Naive thymus-derived CD4-positive, alpha-beta T cell (primary cell): Measurements from ENCODE around the gene THSD4. TPM values are rescaled to one million over a fixed set of nuclear protein-coding genes. Genes with fewer than 3 reads are reported as not detected.

ENCODE experiments used
- ATAC-seq: fragments of 150-1000 bp; cut with Tn5 transposase; 2 replicates; pipeline ENCODE4 v1.10.0; 2021; ENCODE audit warnings: mild to moderate bottlenecking, moderate library complexity
- CTCF ChIA-PET: fragments of 350-600 bp; sonication (Branson Sonifier 250); formaldehyde crosslinking; loops from one replicate; lab custom pipeline; 2021; ENCODE audit warnings: antibody characterized with exemption; lab: Charles Lee
- POLR2A ChIA-PET: fragments of 350-600 bp; sonication (Branson Sonifier 250); formaldehyde crosslinking; loops from one replicate; lab custom pipeline; 2021; ENCODE audit warnings: antibody characterized with exemption, inconsistent platforms; lab: Charles Lee
- DNase-seq, 9 donors: peaks; one replicate each; pipeline versions ENCODE4 v3.0.0 to v3.0.0-alpha.2; 2020 to 2022; ENCODE audit warnings: mixed read lengths in 1 of 9
- H3K27ac ChIP-seq: one replicate; pipeline ENCODE4 v1.7.0; 2013; ENCODE audit warnings: mild to moderate bottlenecking, low read depth, low read length, moderate library complexity
- H3K27me3 ChIP-seq, 2 donors: one replicate each; pipeline ENCODE4 v1.7.0; 2013; ENCODE audit warnings: low read length in 2 of 2, mild to moderate bottlenecking in 2 of 2, moderate library complexity in 2 of 2; ENCODE audit not compliant: control insufficient read depth in 2 of 2, insufficient read depth in 2 of 2
- H3K36me3 ChIP-seq, 3 experiments: 1 replicate in 2 of 3; 2 replicates in 1 of 3; pipeline ENCODE4 v1.7.0; 2013; ENCODE audit warnings: low read length in 3 of 3, mild to moderate bottlenecking in 3 of 3, moderate library complexity in 1 of 3; ENCODE audit not compliant: insufficient read depth in 3 of 3, control insufficient read depth in 2 of 3
- H3K4me1 ChIP-seq, 2 donors: one replicate each; pipeline ENCODE4 v1.7.0; 2013; ENCODE audit warnings: low read length in 2 of 2, mild to moderate bottlenecking in 2 of 2, moderate library complexity in 1 of 2; ENCODE audit not compliant: control insufficient read depth in 2 of 2, insufficient read depth in 2 of 2
- H3K4me3 ChIP-seq: 2 replicates; pipeline ENCODE4 v1.7.0; 2013; ENCODE audit warnings: mild to moderate bottlenecking, low read length
- H3K9me3 ChIP-seq, 3 experiments: 1 replicate in 2 of 3; 2 replicates in 1 of 3; pipeline ENCODE4 v1.7.0; 2013; ENCODE audit warnings: low read length in 3 of 3; ENCODE audit not compliant: control insufficient read depth in 2 of 3
- H3K27ac Mint-ChIP-seq, 9 donors: one replicate each; pipeline ENCODE4 v1.8.0; 2020 to 2022; ENCODE audit warnings: mixed read lengths in 9 of 9, mild to moderate bottlenecking in 8 of 9, moderate library complexity in 5 of 9, inconsistent platforms in 2 of 9
- H3K27me3 Mint-ChIP-seq, 5 donors: one replicate each; pipeline ENCODE4 v1.8.0; 2021 to 2022; ENCODE audit warnings: mixed read lengths in 5 of 5, mild to moderate bottlenecking in 1 of 5
- H3K36me3 Mint-ChIP-seq, 5 donors: one replicate each; pipeline ENCODE4 v1.8.0; 2020 to 2022; ENCODE audit warnings: mixed read lengths in 5 of 5, mild to moderate bottlenecking in 3 of 5, inconsistent platforms in 1 of 5
- H3K4me1 Mint-ChIP-seq, 7 donors: one replicate each; pipeline ENCODE4 v1.8.0; 2020 to 2022; ENCODE audit warnings: mixed read lengths in 7 of 7, mild to moderate bottlenecking in 3 of 7, inconsistent platforms in 1 of 7
- H3K4me3 Mint-ChIP-seq, 10 donors: one replicate each; pipeline ENCODE4 v1.8.0; 2020 to 2022; ENCODE audit warnings: mild to moderate bottlenecking in 10 of 10, mixed read lengths in 10 of 10, moderate library complexity in 6 of 10, inconsistent platforms in 2 of 10
- H3K9me3 Mint-ChIP-seq, 11 donors: one replicate each; pipeline ENCODE4 v1.8.0; 2020 to 2022; ENCODE audit warnings: mixed read lengths in 11 of 11, mild to moderate bottlenecking in 4 of 11, inconsistent platforms in 1 of 11, moderate library complexity in 1 of 11
- intact Hi-C, 2 donors: fragments of 100-400 bp; cut with micrococcal nuclease; formaldehyde crosslinking; loops; one replicate each; pipeline ENCODE4 v1.15.1; 2023
- polyA plus RNA-seq, 2 donors: library from polyadenylated mRNA; unstranded; fragments of 300-500 nt; fragmentation: Illumina TruSeq; gene quantifications; one replicate each; pipeline ENCODE4 v1.2.3, GENCODE V29; 2021
- total RNA-seq, 6 experiments: library from RNA in 5 of 6; stranded (reverse) in 5 of 6; gene quantifications; 1 replicate in 5 of 6; 2 replicates in 1 of 6; pipeline ENCODE4 v1.2.3 and lab custom pipeline; 2021 to 2026

The THSD4 gene
- total and polyA plus RNA-seq, 7 experiments from 2014 or later: not detected

DNA sequence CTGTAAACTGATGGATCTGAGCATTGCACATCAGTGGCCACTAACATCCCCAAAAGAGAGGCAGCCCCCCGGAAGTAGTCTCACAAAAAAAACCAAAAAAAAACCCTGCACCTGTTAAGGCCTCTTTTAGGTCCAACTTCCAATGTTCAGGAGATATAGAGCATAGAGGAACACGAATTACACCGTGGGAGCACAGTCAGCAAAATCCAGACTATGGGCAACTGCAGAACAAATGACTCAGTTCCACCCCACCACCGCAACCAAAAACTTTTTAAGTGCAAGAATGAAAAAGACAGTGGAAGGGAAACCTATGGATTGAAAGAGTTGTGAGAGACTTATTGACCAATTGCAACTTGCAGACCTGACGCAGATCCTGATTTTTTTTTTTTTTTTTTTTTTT lies 652.9 kb downstream of the THSD4 start:
- no peaks in the 10 kb centered on the region for H3K27me3 ChIP-seq
- intact Hi-C loops: no loop called here
- no peaks in the 10 kb centered on the region for H3K36me3 ChIP-seq
- H3K27ac Mint-ChIP-seq: no peak overlapping the region
- H3K27ac ChIP-seq: no peak overlapping the region
- H3K4me1 Mint-ChIP-seq: no peaks in the 10 kb centered on the region
- CTCF ChIA-PET: no interaction called here
- H3K9me3 ChIP-seq: no peaks in the 10 kb centered on the region
- H3K27me3 Mint-ChIP-seq: peaks cover 8 to 22% (median 14%) of the 10 kb centered on the region in 5 donors
- no peak overlapping the region for H3K4me3 ChIP-seq
- POLR2A ChIA-PET: no interaction called here
- H3K36me3 Mint-ChIP-seq: no peaks in the 10 kb centered on the region
- ATAC-seq (no peak), DNase-seq (no peak)
- H3K4me3 Mint-ChIP-seq: no peak overlapping the region
- H3K4me1 ChIP-seq: no peaks in the 10 kb centered on the region
- peaks cover 0 to 4% (median 0%) of the 10 kb centered on the region in 11 donors for H3K9me3 Mint-ChIP-seq

DNA sequence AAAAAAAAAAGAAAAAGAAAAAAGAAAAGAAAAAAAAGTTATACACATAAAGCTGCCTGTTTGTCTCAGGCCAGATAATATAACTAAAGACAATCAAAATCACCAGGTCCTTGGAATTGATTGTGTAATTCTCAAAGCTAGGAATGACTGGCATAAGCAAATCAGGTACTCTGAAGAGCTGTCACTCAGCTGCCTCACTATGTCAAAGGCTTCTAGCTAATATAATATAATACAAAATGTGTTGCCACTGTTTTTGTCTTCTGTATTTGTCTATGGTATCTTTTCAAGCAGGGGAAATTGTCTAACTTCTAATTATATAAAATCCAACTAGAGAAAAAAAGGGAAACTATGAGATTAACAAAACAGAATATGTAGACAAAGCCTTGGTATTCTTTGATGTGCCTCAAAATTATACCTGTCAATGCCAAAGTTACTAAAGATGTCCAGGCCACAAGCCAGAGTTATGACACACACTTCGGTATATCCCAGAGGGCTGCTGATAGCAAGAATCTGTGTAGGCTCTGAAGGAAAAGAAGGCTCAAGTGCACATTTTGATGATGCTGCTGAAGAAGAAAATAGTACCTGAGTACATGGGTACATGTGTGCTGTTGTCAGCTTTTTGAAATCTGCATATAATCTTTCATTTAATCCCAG lies 658.1 kb downstream of the THSD4 start:
- POLR2A ChIA-PET: no interaction called here

GRCh38 chr15:71775856-71776255 lies 660.6 kb downstream of the THSD4 start:
- no peak overlapping the region for H3K4me3 Mint-ChIP-seq
- H3K4me3 ChIP-seq: no peak overlapping the region
- no peaks in the 10 kb centered on the region for H3K9me3 Mint-ChIP-seq
- intact Hi-C loops: no loop called here
- H3K36me3 Mint-ChIP-seq: no peaks in the 10 kb centered on the region
- no peak for ATAC-seq
- H3K4me1 Mint-ChIP-seq: peaks cover 0 to 11% (median 0%) of the 10 kb centered on the region in 7 donors
- no peaks in the 10 kb centered on the region for H3K9me3 ChIP-seq
- ChIA-PET POLR2A (no interaction called here), CTCF (no interaction called here)
- peaks cover 0 to 8% (median 2%) of the 10 kb centered on the region in 5 donors for H3K27me3 Mint-ChIP-seq
- H3K36me3 ChIP-seq: no peaks in the 10 kb centered on the region
- no peak overlapping the region for H3K27ac ChIP-seq
- no peaks in the 10 kb centered on the region for H3K4me1 ChIP-seq
- no peaks in the 10 kb centered on the region for H3K27me3 ChIP-seq
- DNase-seq: no peak
- H3K27ac Mint-ChIP-seq: no peak overlapping the region

More for the DNA sequence above, 658.1 kb downstream of the THSD4 start:
- Histone ChIP-seq H3K9me3 (no peaks in the 10 kb centered on the region), H3K4me1 (no peaks in the 10 kb centered on the region), H3K27ac (no peak overlapping the region), H3K27me3 (no peaks in the 10 kb centered on the region), H3K4me3 (no peak overlapping the region), H3K36me3 (no peaks in the 10 kb centered on the region)
- no peak overlapping the region for H3K27ac Mint-ChIP-seq
- ATAC-seq: no peak
- no peak overlapping the region for H3K4me3 Mint-ChIP-seq
- peaks cover under 1 to 6% (median 2%) of the 10 kb centered on the region in 5 donors for H3K27me3 Mint-ChIP-seq
- no peaks in the 10 kb centered on the region for H3K9me3 Mint-ChIP-seq
- no peaks in the 10 kb centered on the region for H3K4me1 Mint-ChIP-seq
- no peaks in the 10 kb centered on the region for H3K36me3 Mint-ChIP-seq
- DNase-seq: no peak
- CTCF ChIA-PET: interaction anchor here (1.2 kb wide), 1 partner anchor 382 kb away, joined by 3 read pairs; no protein-coding TSS in a partner anchor
- intact Hi-C loops: no loop called here

- CTCF ChIA-PET: no interaction called here
- peaks cover 0 to 13% (median 0%) of the 10 kb centered on the region in 7 donors for H3K4me1 Mint-ChIP-seq
Observed at GRCh38 chr15:71776304-71776703, 661.0 kb downstream of the THSD4 start.

GRCh38 chr15:71777216-71777943 lies 662.1 kb downstream of the THSD4 start:
- Mint-ChIP-seq H3K9me3 (no peaks in the 10 kb centered on the region), H3K36me3 (no peaks in the 10 kb centered on the region), H3K4me1 (peaks cover 0 to 17% (median 0%) of the 10 kb centered on the region in 7 donors), H3K27me3 (peaks cover 0 to 14% (median 4%) of the 10 kb centered on the region in 5 donors), H3K27ac (no peak overlapping the region), H3K4me3 (no peak overlapping the region)
- intact Hi-C loops: no loop called here
- Histone ChIP-seq H3K4me3 (no peak overlapping the region), H3K27me3 (no peaks in the 10 kb centered on the region), H3K27ac (no peak overlapping the region), H3K36me3 (no peaks in the 10 kb centered on the region), H3K9me3 (no peaks in the 10 kb centered on the region), H3K4me1 (no peaks in the 10 kb centered on the region)
- DNase-seq: no peak
- POLR2A ChIA-PET: no interaction called here
- CTCF ChIA-PET: interaction anchor here (2.9 kb wide), 1 partner anchor 379 kb away, joined by 9 read pairs; no protein-coding TSS in a partner anchor
- ATAC-seq: no peak

More at GRCh38 chr15:71776304-71776703, 661.0 kb downstream of the THSD4 start:
- H3K27me3 Mint-ChIP-seq: peaks cover 0 to 10% (median 4%) of the 10 kb centered on the region in 5 donors
- Histone ChIP-seq H3K36me3 (no peaks in the 10 kb centered on the region), H3K27ac (no peak overlapping the region), H3K27me3 (no peaks in the 10 kb centered on the region), H3K4me3 (no peak overlapping the region), H3K9me3 (no peaks in the 10 kb centered on the region), H3K4me1 (no peaks in the 10 kb centered on the region)
- H3K36me3 Mint-ChIP-seq: no peaks in the 10 kb centered on the region
- DNase-seq (no peak), ATAC-seq (no peak)
- intact Hi-C loops: no loop called here
- H3K27ac Mint-ChIP-seq: no peak overlapping the region
- no peak overlapping the region for H3K4me3 Mint-ChIP-seq
- H3K9me3 Mint-ChIP-seq: no peaks in the 10 kb centered on the region
- POLR2A ChIA-PET: no interaction called here

DNA sequence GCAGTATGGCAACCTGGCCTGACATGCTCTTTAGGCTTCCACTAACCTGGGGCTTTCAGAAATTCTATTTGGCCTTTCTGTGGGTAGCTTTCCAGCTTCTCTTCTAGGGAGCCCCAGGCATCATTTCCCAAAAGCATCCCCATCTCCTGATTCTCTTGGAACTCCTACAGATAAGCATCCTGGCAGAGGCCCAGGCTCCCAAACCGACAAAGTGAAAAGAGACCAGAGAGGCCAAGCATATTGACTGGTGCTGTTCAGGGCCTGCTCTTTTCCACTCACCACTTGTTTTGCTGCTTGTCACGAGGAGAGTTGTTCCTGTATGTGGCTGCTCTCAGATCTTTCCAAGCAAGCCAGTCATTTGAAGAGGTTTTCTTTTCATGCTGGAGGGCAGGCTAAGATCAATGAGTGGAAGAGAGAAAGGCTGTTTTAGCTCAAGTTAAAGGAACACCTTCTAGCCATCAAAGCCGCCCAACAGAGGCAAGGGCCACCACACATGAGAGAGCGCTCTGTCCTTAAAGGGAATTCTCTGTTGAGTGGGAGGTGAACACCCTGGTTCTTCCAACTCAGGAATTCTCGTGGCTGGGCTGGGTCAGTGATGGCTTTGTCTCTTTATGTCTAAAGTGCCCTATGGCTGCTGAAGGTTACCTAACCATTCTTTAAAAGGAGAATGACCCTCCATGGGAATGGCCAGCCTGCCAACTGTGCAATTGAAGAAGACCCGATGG lies 664.0 kb downstream of the THSD4 start:
- DNase-seq (no peak), ATAC-seq (no peak)
- ChIA-PET CTCF (interaction anchor here (0.6 to 2.9 kb wide), 4 partner anchors 23 to 393 kb away, joined by 3 to 9 read pairs (median 4); no protein-coding TSS in a partner anchor), POLR2A (no interaction called here)
- intact Hi-C loops: no loop called here
- H3K27ac Mint-ChIP-seq: no peak overlapping the region
- peaks cover 0 to 17% (median 0%) of the 10 kb centered on the region in 7 donors for H3K4me1 Mint-ChIP-seq
- H3K4me1 ChIP-seq: no peaks in the 10 kb centered on the region
- H3K4me3 ChIP-seq: no peak overlapping the region
- peaks cover 4 to 14% (median 6%) of the 10 kb centered on the region in 5 donors for H3K27me3 Mint-ChIP-seq
- no peaks in the 10 kb centered on the region for H3K36me3 Mint-ChIP-seq
- no peaks in the 10 kb centered on the region for H3K27me3 ChIP-seq
- H3K9me3 ChIP-seq: no peaks in the 10 kb centered on the region
- no peak overlapping the region for H3K27ac ChIP-seq
- no peaks in the 10 kb centered on the region for H3K9me3 Mint-ChIP-seq
- no peak overlapping the region for H3K4me3 Mint-ChIP-seq
- no peaks in the 10 kb centered on the region for H3K36me3 ChIP-seq
